GM23248 (cell line): ENCODE data around the gene SURF6. TPM values are rescaled to one million over a fixed set of nuclear protein-coding genes. Genes with fewer than 3 reads are reported as not detected.

ENCODE experiments used
- DNase-seq: peaks from one replicate; pipeline ENCODE4 v3.0.0-alpha.2; 2015
- H2AFZ ChIP-seq: fragments of 200-600 bp; sonication (generic); 2 replicates; pipeline ENCODE4 v1.6.1; 2016; ENCODE audit warnings: antibody characterized with exemption
- H3F3A ChIP-seq: fragments of 200-600 bp; sonication (generic); 2 replicates; pipeline ENCODE4 v1.6.1; 2016; ENCODE audit warnings: mild to moderate bottlenecking, antibody characterized with exemption, mixed run types; ENCODE audit not compliant: insufficient read depth
- H3K27ac ChIP-seq: fragments of 200-600 bp; sonication (generic); 2 replicates; pipeline ENCODE4 v1.5.1; 2016; ENCODE audit warnings: mild to moderate bottlenecking
- H3K27me3 ChIP-seq: fragments of 200-600 bp; sonication (generic); replicated peaks from 2 replicates; pipeline ENCODE4 v1.6.1; 2016; ENCODE audit warnings: mild to moderate bottlenecking; ENCODE audit not compliant: insufficient read depth
- H3K36me3 ChIP-seq: fragments of 200-600 bp; sonication (generic); 2 replicates; pipeline ENCODE4 v1.6.1; 2016; ENCODE audit warnings: low read depth, mild to moderate bottlenecking
- H3K4me1 ChIP-seq: fragments of 200-600 bp; sonication (generic); 2 replicates; pipeline ENCODE4 v1.6.1; 2016; ENCODE audit warnings: mild to moderate bottlenecking; ENCODE audit not compliant: insufficient read depth
- H3K4me2 ChIP-seq: fragments of 200-600 bp; sonication (generic); one replicate; pipeline ENCODE4 v1.6.1; 2016; ENCODE audit warnings: mild to moderate bottlenecking; ENCODE audit not compliant: unreplicated experiment
- H3K4me3 ChIP-seq: fragments of 200-600 bp; sonication (generic); 2 replicates; pipeline ENCODE4 v1.5.1; 2016; ENCODE audit warnings: mild to moderate bottlenecking
- H3K79me2 ChIP-seq: fragments of 200-600 bp; sonication (generic); 2 replicates; pipeline ENCODE4 v1.6.1; 2016; ENCODE audit warnings: mild to moderate bottlenecking; ENCODE audit not compliant: insufficient read depth
- H3K9ac ChIP-seq: fragments of 200-600 bp; sonication (generic); 2 replicates; pipeline ENCODE4 v1.6.1; 2016; ENCODE audit warnings: mild to moderate bottlenecking
- H3K9me2 ChIP-seq: fragments of 200-600 bp; sonication (generic); 2 replicates; pipeline ENCODE4 v1.6.1; 2016; ENCODE audit warnings: mixed run types, mild to moderate bottlenecking, moderate library complexity; ENCODE audit not compliant: insufficient read depth
- H3K9me3 ChIP-seq: fragments of 200-600 bp; sonication (generic); one replicate; pipeline ENCODE4 v1.6.1; 2017; ENCODE audit warnings: low read depth
- H4K20me1 ChIP-seq: fragments of 200-600 bp; sonication (generic); 2 replicates; pipeline ENCODE4 v1.6.0; 2016; ENCODE audit not compliant: insufficient read depth
- EZH2 ChIP-seq: fragments of 200-600 bp; sonication (generic); IDR thresholded peaks from 2 replicates; pipeline ENCODE4 v1.6.1; 2018; ENCODE audit warnings: antibody characterized with exemption, mild to moderate bottlenecking; ENCODE audit not compliant: insufficient read depth, poor library complexity, severe bottlenecking
- EZH2phosphoT487 ChIP-seq: fragments of 200-600 bp; sonication (generic); IDR thresholded peaks from 2 replicates; pipeline ENCODE4 v1.6.1; 2018; ENCODE audit warnings: antibody characterized with exemption, moderate library complexity, mild to moderate bottlenecking, low read depth; ENCODE audit not compliant: insufficient read depth
- whole genome bisulfite sequencing, 2 experiments: methylation state at CpG; one replicate each; pipeline ENCODE4 v1.1.6; 2015 to 2017; ENCODE audit warnings: low lambda C conversion rate in 2 of 2, low coverage in 1 of 2; ENCODE audit errors: missing lambda C conversion rate in 2 of 2; 5-methylcytosine and 5-hydroxymethylcytosine counted together
- in situ Hi-C: fragments of 300-500 bp; cut with MboI; formaldehyde crosslinking; loops from 2 replicates; pipeline ENCODE4 v1.15.0; 2020
- polyA plus RNA-seq: library from polyadenylated mRNA; unstranded; fragments of >200 nt; fragmentation: Nextera tagmentation; extraction: Ambion mirVana; gene quantifications from 2 replicates; pipeline ENCODE4 v1.2.1, GENCODE V29; 2016
- total RNA-seq: library from RNA; depleted of rRNA; stranded (reverse); fragments of >200 nt; shearing (Covaris generic); gene quantifications from 2 replicates; pipeline ENCODE4 v1.2.3, GENCODE V29; 2014

The SURF6 gene
- total and polyA plus RNA-seq, 2 experiments from 2014 or later = 10.8 to 13.4 TPM

DNA sequence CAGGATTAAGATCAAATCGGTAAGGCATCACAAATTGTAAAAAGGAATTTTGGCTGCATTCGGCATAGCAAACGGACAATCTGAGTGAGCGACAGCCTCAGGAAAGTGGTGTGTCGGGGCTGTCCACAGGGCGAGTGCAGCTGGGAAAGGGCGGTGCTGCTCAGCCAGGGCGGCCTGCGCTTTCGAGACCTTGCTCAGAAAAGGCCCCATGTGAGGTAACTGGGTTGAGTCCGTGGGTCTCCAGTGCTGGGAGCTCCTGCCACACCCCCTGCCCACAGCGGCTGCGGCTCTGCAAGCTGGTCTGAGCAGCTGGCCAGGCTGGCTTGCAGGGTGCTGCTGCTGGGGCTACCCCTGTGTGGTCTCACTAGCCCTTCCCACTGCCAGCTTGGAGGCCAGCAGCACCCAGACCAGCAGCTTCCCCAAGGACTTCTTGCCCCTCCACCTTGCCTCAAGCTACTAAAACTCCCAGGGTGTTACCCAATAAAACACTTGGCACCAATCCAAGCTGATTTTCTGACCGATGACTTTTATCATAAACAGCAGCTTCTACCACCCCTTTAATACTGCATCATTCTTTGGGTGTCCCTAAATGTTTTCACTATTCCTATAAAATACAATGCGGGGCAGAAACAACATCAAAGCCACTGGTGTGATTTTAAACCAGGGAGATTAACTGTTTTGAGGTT lies 26.5 kb upstream of the SURF6 start:
- H4K20me1 ChIP-seq = peaks cover 16% of the 10 kb centered on the region; the same call in 1 of the 2 replicates
- no peak for DNase-seq
- WGBS, 2 experiments = 83 to 85% methylated on average over 14 to 15 of the region's 15 CpGs

DNA sequence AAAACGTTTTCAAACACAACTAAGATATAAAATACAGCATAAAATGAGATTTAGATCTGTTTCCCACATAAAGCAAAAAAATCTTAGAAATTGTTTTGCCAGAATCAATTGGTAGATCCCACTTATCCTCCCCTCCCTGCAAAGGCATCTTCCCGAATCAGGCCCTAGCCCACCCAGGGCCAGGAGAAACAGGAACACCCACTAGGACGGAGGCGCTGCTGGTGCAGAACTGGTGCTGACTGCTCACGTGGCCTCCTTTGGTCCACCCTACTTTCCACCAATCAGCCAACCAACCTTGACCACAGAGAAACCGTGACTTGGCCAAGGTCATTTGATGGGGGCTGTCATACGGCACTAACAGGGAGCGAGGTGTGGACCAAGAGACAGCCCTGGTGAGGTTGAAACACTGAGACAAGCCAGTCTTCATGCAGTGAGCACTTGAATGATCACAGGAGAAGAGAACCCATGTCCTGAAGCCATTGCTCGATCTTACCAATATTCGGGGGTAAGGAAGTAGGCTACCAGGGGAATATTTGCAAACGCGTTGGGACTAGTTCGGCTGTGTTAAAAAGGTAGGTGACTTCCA lies 25.6 kb upstream of the SURF6 start:
- Histone ChIP-seq H3K27me3 (no peaks in the 10 kb centered on the region), H4K20me1 (peaks cover 9% of the 10 kb centered on the region; the same call in 1 of the 2 replicates)

More for the DNA sequence above, 26.5 kb upstream of the SURF6 start:
- H3K9ac ChIP-seq = no peak overlapping the region
- no peak overlapping the region for H2AFZ ChIP-seq
- no peak overlapping the region for H3K4me3 ChIP-seq
- no peak for TF ChIP-seq EZH2phosphoT487
- TF ChIP-seq EZH2 = no peak
- peaks cover 49% of the 10 kb centered on the region for H3F3A ChIP-seq
- H3K27me3 ChIP-seq = no peaks in the 10 kb centered on the region
- peaks cover 58% of the 10 kb centered on the region for H3K36me3 ChIP-seq
- no peaks in the 10 kb centered on the region for H3K4me1 ChIP-seq
- H3K79me2 ChIP-seq = peaks cover 88% of the 10 kb centered on the region
- no peaks in the 10 kb centered on the region for H3K9me3 ChIP-seq
- no peak overlapping the region for H3K4me2 ChIP-seq
- H3K9me2 ChIP-seq = no peaks in the 10 kb centered on the region
- in situ Hi-C loops = no loop called here
- H3K27ac ChIP-seq = no peak overlapping the region

DNA sequence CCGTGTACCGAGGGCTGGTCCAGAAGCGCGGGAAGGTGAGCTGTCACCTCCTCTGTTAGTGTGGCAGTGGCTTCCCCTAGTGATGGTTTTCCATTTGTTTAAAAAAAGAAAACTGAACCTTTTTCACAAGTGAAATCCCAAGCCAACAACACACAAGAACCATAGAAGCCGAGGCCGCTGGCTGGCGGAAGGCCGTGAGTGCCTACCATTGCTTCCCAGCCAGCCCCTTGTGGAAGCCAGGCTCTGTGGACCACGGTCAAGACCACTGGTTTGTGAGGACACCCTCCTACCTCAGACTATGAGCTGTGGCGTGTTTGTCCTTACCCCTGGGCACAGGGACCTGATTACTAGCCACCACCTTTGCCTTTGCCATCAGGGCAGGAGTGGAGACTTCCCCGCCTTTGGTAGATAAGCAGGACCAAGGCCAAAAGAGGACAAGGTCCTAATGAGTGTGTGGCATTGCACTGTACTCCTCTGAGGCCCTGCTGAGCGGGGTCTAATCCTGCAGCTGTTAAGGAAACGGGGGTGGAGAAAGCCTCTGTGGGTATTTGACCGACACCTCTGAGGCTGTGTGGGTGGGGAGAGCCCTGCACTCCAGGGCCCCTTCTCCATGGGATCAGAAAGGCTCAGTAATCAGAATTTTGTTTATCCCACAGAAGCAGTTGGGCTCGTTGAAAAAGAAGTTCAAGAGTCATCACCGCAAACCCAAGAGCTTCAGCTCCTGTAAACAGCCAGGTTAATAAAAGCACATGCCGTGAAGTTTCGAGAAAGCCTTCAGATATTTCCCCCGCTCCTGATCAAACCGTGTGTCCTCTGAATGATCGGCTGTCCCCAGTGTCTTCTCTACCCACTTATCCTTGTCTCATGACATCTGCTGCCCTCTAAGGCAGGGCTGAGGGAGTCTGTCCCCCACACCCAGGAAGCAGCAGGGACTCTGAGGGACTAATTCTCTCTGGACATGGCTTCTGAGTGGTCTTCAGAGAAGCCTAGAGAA lies 24.7 kb upstream of the SURF6 start:
- Histone ChIP-seq H3K9me2 (no peaks in the 10 kb centered on the region), H3K79me2 (peaks cover 80% of the 10 kb centered on the region), H4K20me1 (0 out of 2 replicates have a peak, but pooled peaks cover 2% of the 10 kb centered on the region), H3K36me3 (peaks cover 48% of the 10 kb centered on the region), H3K9ac (peak overlapping the region; percentile 28), H3F3A (peaks cover 52% of the 10 kb centered on the region), H2AFZ (no peak overlapping the region), H3K27ac (no peak overlapping the region; the same call in 1 of the 2 replicates), H3K27me3 (no peaks in the 10 kb centered on the region), H3K4me1 (no peaks in the 10 kb centered on the region), H3K9me3 (no peaks in the 10 kb centered on the region), H3K4me2 (no peak overlapping the region), H3K4me3 (no peak overlapping the region)
- WGBS, 2 experiments = 78 to 81% methylated on average over 21 of the region's 21 CpGs
- in situ Hi-C loops = no loop called here
- no peak for DNase-seq
- no peak for TF ChIP-seq EZH2
- no peak for TF ChIP-seq EZH2phosphoT487

More for the DNA sequence above, 25.6 kb upstream of the SURF6 start:
- Histone ChIP-seq H3K9me3 (no peaks in the 10 kb centered on the region), H3K27ac (no peak overlapping the region), H3K9me2 (no peaks in the 10 kb centered on the region), H3K79me2 (peaks cover 85% of the 10 kb centered on the region), H3K4me2 (no peak overlapping the region), H3K4me1 (no peaks in the 10 kb centered on the region), H2AFZ (no peak overlapping the region), H3K9ac (0 out of 2 replicates have a peak overlapping the region, but pooled peaks have one; percentile 28), H3K36me3 (peaks cover 57% of the 10 kb centered on the region), H3F3A (peaks cover 51% of the 10 kb centered on the region), H3K4me3 (no peak overlapping the region)
- in situ Hi-C loops = no loop called here
- TF ChIP-seq EZH2phosphoT487 = no peak
- no peak for TF ChIP-seq EZH2
- 81 to 89% methylated on average over 13 of the region's 13 CpGs for WGBS, 2 experiments
- DNase-seq = no peak
